ENCODE measurements around the gene CAMK1D. TPM values are rescaled to one million over a fixed set of nuclear protein-coding genes. Genes with fewer than 3 reads are reported as not detected.

CAMK1D gene
- total and polyA plus RNA-seq, 2 of the 4 experiments (the other 2 are of a cell fraction): 5.0 to 5.3 TPM

DNA sequence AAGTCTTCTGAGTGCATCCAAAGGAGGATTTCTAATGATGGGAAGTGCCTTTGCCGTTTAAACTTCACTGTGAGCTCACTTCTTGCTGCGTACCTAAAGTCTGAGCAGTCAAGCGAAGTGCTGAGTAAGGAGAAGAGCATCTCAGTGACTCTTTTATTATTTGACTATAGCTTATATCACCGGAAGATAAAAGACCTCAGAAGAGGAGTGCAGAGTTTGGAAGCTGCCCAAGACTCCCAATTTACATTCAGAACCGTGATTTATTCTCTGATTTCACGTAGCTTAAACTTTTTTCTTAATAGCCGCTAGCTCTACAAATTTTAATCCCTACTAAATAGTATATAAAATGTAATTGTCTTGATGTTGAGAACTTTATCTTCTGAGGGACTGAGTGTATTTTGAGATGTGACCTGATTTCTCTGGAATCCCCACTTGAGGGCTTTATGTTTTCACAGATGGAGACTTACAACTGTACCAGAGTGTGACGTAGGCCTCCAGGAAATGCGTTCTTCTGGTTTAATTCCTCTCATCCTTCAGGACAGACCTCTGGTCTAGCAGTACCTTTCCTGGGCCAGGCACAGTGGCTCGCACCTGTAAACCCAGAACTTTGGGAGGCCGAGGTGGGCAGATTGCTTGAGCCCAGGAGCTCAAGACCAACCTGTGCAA is 51.1 kb downstream of the CAMK1D start:
- Histone ChIP-seq H2BK5ac (ENCODE audit: low read depth, low read length, poor library complexity, severe bottlenecking) (no peak overlapping the region), H2BK120ac (ENCODE audit: low read depth, low read length) (no peak overlapping the region), H2AK9ac (replicated peaks; ENCODE audit: low read depth, low read length, poor library complexity) (no peak overlapping the region), H3K14ac (replicated peaks; ENCODE audit: low read depth, low read length) (no peak overlapping the region), H3K4ac (ENCODE audit: low read depth, low read length) (no peak overlapping the region), H2AFZ (replicated peaks; ENCODE audit: low read length, poor library complexity) (no peak overlapping the region), H3K36me3 (ENCODE audit: control insufficient read depth, insufficient read depth, low read length) (no peaks in the 10 kb centered on the region), H4K20me1 (ENCODE audit: insufficient read depth, low read length) (no peaks in the 10 kb centered on the region), H3K79me1 (ENCODE audit: low read depth in 1 of 2, low read length in 2 of 2) (no peaks in the 10 kb centered on the region), H3K18ac (ENCODE audit: low read depth, low read length) (no peak overlapping the region), H2BK20ac (ENCODE audit: low read depth, low read length) (no peak overlapping the region), H3K56ac (ENCODE audit: extremely low read depth, insufficient read depth, low read length) (no peak overlapping the region), H3K4me3 (ENCODE audit: insufficient read depth, low read depth, low read length) (no peak overlapping the region), H2AK5ac (ENCODE audit: low read depth, low read length) (no peak overlapping the region), H4K5ac (ENCODE audit: low read depth, low read length) (no peak overlapping the region), H3K4me1 (ENCODE audit: control insufficient read depth, insufficient read depth, low read length) (peaks cover 8% of the 10 kb centered on the region), H3K4me2 (ENCODE audit: low read depth, low read length) (no peak overlapping the region), H3K27ac (ENCODE audit: insufficient read depth, low read length) (no peak overlapping the region), H3K9ac (ENCODE audit: low read depth, low read length) (no peak overlapping the region), H4K91ac (ENCODE audit: insufficient read depth, low read depth, low read length) (no peak overlapping the region), H3K9me1 (ENCODE audit: insufficient read depth, low read length) (no peaks in the 10 kb centered on the region; the same call in 1 of the 2 replicates), H3K9me3 (ENCODE audit: control insufficient read depth, insufficient read depth, low read length) (no peaks in the 10 kb centered on the region), H3K23ac (ENCODE audit: low read depth, low read length) (no peak overlapping the region), H4K8ac (ENCODE audit: low read depth in 2 of 2, low read length in 2 of 2) (no peak overlapping the region), H3K27me3 (ENCODE audit: control insufficient read depth, insufficient read depth, low read length) (no peaks in the 10 kb centered on the region), H2BK15ac (ENCODE audit: low read depth, low read length) (no peak overlapping the region)
- DNase-seq (peak; percentile 70), ATAC-seq (ENCODE audit: low read depth) (no peak)
- no TSS peak for BruUV-seq (replicated peaks)
- CTCF ChIA-PET: no interaction called here
- POLR2A ChIA-PET (ENCODE audit: unreplicated experiment): no interaction called here
- in situ Hi-C loops (cut with MboI; ENCODE audit: low sequenced_read_pairs) (no loop called here), dilution Hi-C loops (cut with HindIII; ENCODE audit: low sequenced_read_pairs, unreplicated experiment) (no loop called here), intact Hi-C loops (cut with micrococcal nuclease) (no loop called here)
- 40% methylated on average over 1 of the region's 11 CpGs; no CpG with 5 or more reads in 1 of the 2 experiments for WGBS, 2 experiments (ENCODE audit: extremely low coverage in 2 of 2, insufficient read length in 1 of 2)
- TF ChIP-seq, protein P1, sequence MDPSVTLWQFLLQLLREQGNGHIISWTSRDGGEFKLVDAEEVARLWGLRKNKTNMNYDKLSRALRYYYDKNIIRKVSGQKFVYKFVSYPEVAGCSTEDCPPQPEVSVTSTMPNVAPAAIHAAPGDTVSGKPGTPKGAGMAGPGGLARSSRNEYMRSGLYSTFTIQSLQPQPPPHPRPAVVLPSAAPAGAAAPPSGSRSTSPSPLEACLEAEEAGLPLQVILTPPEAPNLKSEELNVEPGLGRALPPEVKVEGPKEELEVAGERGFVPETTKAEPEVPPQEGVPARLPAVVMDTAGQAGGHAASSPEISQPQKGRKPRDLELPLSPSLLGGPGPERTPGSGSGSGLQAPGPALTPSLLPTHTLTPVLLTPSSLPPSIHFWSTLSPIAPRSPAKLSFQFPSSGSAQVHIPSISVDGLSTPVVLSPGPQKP (IDR thresholded peaks at IDR 0.05; ENCODE audit: borderline replicate concordance, low read depth, low read length): no peak
- no peak for TF ChIP-seq FOS (IDR thresholded peaks at IDR 0.05; ENCODE audit: low read depth, low read length)
- no peak for TF ChIP-seq MXI1 (IDR thresholded peaks at IDR 0.05; ENCODE audit: borderline replicate concordance, low read depth, low read length)
- peak; percentile 62 for TF ChIP-seq MAFK (IDR thresholded peaks at IDR 0.05; ENCODE audit: low read depth, low read length)
- no peak for TF ChIP-seq NFE2L2 (IDR thresholded peaks at IDR 0.05; ENCODE audit: low read depth, low read length)
- TF ChIP-seq RCOR1 (IDR thresholded peaks at IDR 0.05; ENCODE audit: insufficient replicate concordance, low read length): no peak
- TF ChIP-seq, protein P2, sequence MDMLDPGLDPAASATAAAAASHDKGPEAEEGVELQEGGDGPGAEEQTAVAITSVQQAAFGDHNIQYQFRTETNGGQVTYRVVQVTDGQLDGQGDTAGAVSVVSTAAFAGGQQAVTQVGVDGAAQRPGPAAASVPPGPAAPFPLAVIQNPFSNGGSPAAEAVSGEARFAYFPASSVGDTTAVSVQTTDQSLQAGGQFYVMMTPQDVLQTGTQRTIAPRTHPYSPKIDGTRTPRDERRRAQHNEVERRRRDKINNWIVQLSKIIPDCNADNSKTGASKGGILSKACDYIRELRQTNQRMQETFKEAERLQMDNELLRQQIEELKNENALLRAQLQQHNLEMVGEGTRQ (IDR thresholded peaks at IDR 0.05; ENCODE audit: low read depth, low read length): no peak
- no peak for TF ChIP-seq BHLHE40 (IDR thresholded peaks at IDR 0.05; ENCODE audit: low read depth, low read length)

Measured in IMR-90 (cell line).